H1 (cell line): ENCODE measurements around the gene SCN8A. TPM values are rescaled to one million over a fixed set of nuclear protein-coding genes. Genes with fewer than 3 reads are reported as not detected.

ENCODE experiments used
- CTCF ChIA-PET: fragments of 300-600 bp; sonication (Branson Sonifier 250); formaldehyde crosslinking; loops from one replicate; lab custom pipeline; 2021; ENCODE audit not compliant: partially characterized antibody; lab: Charles Lee
- POLR2A ChIA-PET: fragments of 300-600 bp; sonication (Branson Sonifier 250); formaldehyde crosslinking; loops from one replicate; lab custom pipeline; 2021; ENCODE audit warnings: inconsistent platforms; ENCODE audit not compliant: partially characterized antibody; lab: Charles Lee
- DNase-seq, 2 experiments: peaks; one replicate each; pipeline versions ENCODE4 v3.0.0 to v3.0.0-alpha.2; 2010 to 2022; ENCODE audit warnings: low spot score in 2 of 2, low read depth in 1 of 2, mixed read lengths in 1 of 2
- FAIRE-seq: peaks from 2 replicates; lab custom pipeline; 2011; peaks lifted over from hg19 to GRCh38; lab: Jason Lieb, UNC
- H2AFZ ChIP-seq: 2 replicates; pipeline ENCODE4 v1.8.1; 2012; ENCODE audit warnings: low read length, inconsistent platforms
- H2AK5ac ChIP-seq: 2 replicates; pipeline ENCODE4 v1.6.1; 2013; ENCODE audit warnings: low read depth, low read length
- H2BK120ac ChIP-seq: replicated peaks from 2 replicates; pipeline ENCODE3; 2013; ENCODE audit warnings: low read depth, low read length, inconsistent platforms
- H2BK12ac ChIP-seq: 2 replicates; pipeline ENCODE4 v1.6.1; 2013; ENCODE audit warnings: low read depth, low read length
- H2BK15ac ChIP-seq: 2 replicates; pipeline ENCODE4 v1.6.1; 2013; ENCODE audit warnings: low read length
- H2BK20ac ChIP-seq: 2 replicates; pipeline ENCODE4 v1.6.1; 2013; ENCODE audit warnings: low read length
- H2BK5ac ChIP-seq: 2 replicates; pipeline ENCODE4 v1.6.1; 2013; ENCODE audit warnings: low read depth, low read length
- H3K14ac ChIP-seq: 2 replicates; pipeline ENCODE4 v1.6.1; 2013; ENCODE audit warnings: inconsistent platforms; ENCODE audit not compliant: insufficient read length
- H3K18ac ChIP-seq: 2 replicates; pipeline ENCODE4 v1.6.1; 2013; ENCODE audit warnings: low read length; ENCODE audit errors: extremely low read depth
- H3K23ac ChIP-seq: 2 replicates; pipeline ENCODE4 v1.6.1; 2013; ENCODE audit warnings: inconsistent platforms; ENCODE audit not compliant: insufficient read length
- H3K23me2 ChIP-seq: 2 replicates; pipeline ENCODE4 v1.6.1; 2013; ENCODE audit warnings: low read depth, low read length
- H3K27ac ChIP-seq: 2 replicates; pipeline ENCODE4 v1.6.1; 2011; ENCODE audit warnings: low read depth, low read length, inconsistent platforms
- H3K27me3 ChIP-seq, 4 experiments: replicated peaks in 1 of 4; 1 replicate in 1 of 4; 2 replicates in 3 of 4; pipeline versions ENCODE4 v1.6.1 to v1.8.1; 2011 to 2013; ENCODE audit warnings: low read length in 3 of 4, mild to moderate bottlenecking in 3 of 4, inconsistent platforms in 2 of 4, mixed read lengths in 2 of 4, moderate library complexity in 1 of 4; ENCODE audit not compliant: control insufficient read depth in 3 of 4, insufficient read depth in 3 of 4; ENCODE audit errors: extremely low read depth in 1 of 4
- H3K36me3 ChIP-seq, 4 experiments: 2 replicates each; pipeline versions ENCODE4 v1.6.1 to v1.8.1; 2011 to 2013; ENCODE audit warnings: mild to moderate bottlenecking in 4 of 4, low read length in 3 of 4, moderate library complexity in 2 of 4, control low read depth in 1 of 4, inconsistent platforms in 1 of 4; ENCODE audit not compliant: insufficient read depth in 4 of 4, control insufficient read depth in 2 of 4
- H3K4ac ChIP-seq: replicated peaks from 2 replicates; pipeline ENCODE3; 2013; ENCODE audit warnings: low read length, low read depth, mixed read lengths, inconsistent platforms; ENCODE audit not compliant: insufficient read length
- H3K4me1 ChIP-seq, 4 experiments: replicated peaks in 1 of 4; 1 replicate in 1 of 4; 2 replicates in 3 of 4; pipeline versions ENCODE4 v1.6.1 to v1.8.1; 2011 to 2013; ENCODE audit warnings: low read length in 3 of 4, inconsistent platforms in 2 of 4, mixed read lengths in 1 of 4; ENCODE audit not compliant: insufficient read depth in 4 of 4, control insufficient read depth in 3 of 4
- H3K4me2 ChIP-seq, 2 experiments: 2 replicates each; pipeline versions ENCODE4 v1.6.1 to v1.8.1; 2011 to 2013; ENCODE audit warnings: low read depth in 2 of 2, low read length in 2 of 2, control low read depth in 1 of 2, inconsistent platforms in 1 of 2, mild to moderate bottlenecking in 1 of 2; ENCODE audit not compliant: insufficient read depth in 1 of 2
- H3K4me3 ChIP-seq, 4 experiments: fragments of 200-600, 300-600 bp in 1 of 4; sonication (generic), shearing (Covaris generic), sonication (Bioruptor Twin) in 1 of 4; 2 replicates each; pipeline versions ENCODE4 v1.5.1 to v1.8.1; 2011 to 2016; ENCODE audit warnings: low read length in 4 of 4, low read depth in 3 of 4, control low read depth in 2 of 4, inconsistent platforms in 2 of 4, mild to moderate bottlenecking in 2 of 4, mixed read lengths in 1 of 4, moderate library complexity in 1 of 4; ENCODE audit not compliant: insufficient read depth in 2 of 4; ENCODE audit errors: extremely low read depth in 1 of 4
- H3K56ac ChIP-seq: replicated peaks from 2 replicates; pipeline ENCODE3; 2013; ENCODE audit warnings: low read depth, mild to moderate bottlenecking, mixed read lengths, low read length, inconsistent platforms; ENCODE audit not compliant: insufficient read length
- H3K79me1 ChIP-seq: 2 replicates; pipeline ENCODE4 v1.6.1; 2013; ENCODE audit warnings: low read depth, low read length, control low read depth
- H3K79me2 ChIP-seq, 2 experiments: 2 replicates each; pipeline versions ENCODE4 v1.6.1 to v1.8.1; 2012 to 2013; ENCODE audit warnings: low read length in 2 of 2, mild to moderate bottlenecking in 2 of 2, inconsistent platforms in 1 of 2; ENCODE audit not compliant: insufficient read depth in 2 of 2, control insufficient read depth in 1 of 2
- H3K9ac ChIP-seq, 4 experiments: replicated peaks in 1 of 4; 1 replicate in 1 of 4; 2 replicates in 3 of 4; pipeline versions ENCODE4 v1.6.1 to v1.8.1; 2011 to 2013; ENCODE audit warnings: low read depth in 3 of 4, low read length in 3 of 4, control low read depth in 2 of 4, mild to moderate bottlenecking in 2 of 4, moderate library complexity in 2 of 4, inconsistent platforms in 1 of 4; ENCODE audit errors: extremely low read depth in 1 of 4
- H3K9me3 ChIP-seq, 2 experiments: 2 replicates each; pipeline versions ENCODE4 v1.6.1 to v1.8.1; 2012 to 2013; ENCODE audit warnings: mild to moderate bottlenecking in 2 of 2, moderate library complexity in 2 of 2, control low read depth in 1 of 2, inconsistent platforms in 1 of 2, low read depth in 1 of 2, low read length in 1 of 2, mixed read lengths in 1 of 2; ENCODE audit not compliant: insufficient read depth in 2 of 2
- H4K20me1 ChIP-seq, 2 experiments: replicated peaks in 1 of 2; 2 replicates each; pipeline versions ENCODE3 to v1.8.1; 2011 to 2013; ENCODE audit warnings: inconsistent platforms in 2 of 2, low read length in 2 of 2, mild to moderate bottlenecking in 1 of 2; ENCODE audit not compliant: insufficient read depth in 2 of 2, control insufficient read depth in 1 of 2
- H4K5ac ChIP-seq: 2 replicates; pipeline ENCODE4 v1.6.1; 2013; ENCODE audit warnings: low read length, low read depth, mixed read lengths, inconsistent platforms; ENCODE audit not compliant: insufficient read length
- H4K8ac ChIP-seq: 2 replicates; pipeline ENCODE4 v1.8.0; 2013; ENCODE audit warnings: mild to moderate bottlenecking, moderate library complexity, low read length, inconsistent platforms; ENCODE audit not compliant: insufficient read depth; ENCODE audit errors: extremely low read depth
- H4K91ac ChIP-seq: replicated peaks from 2 replicates; pipeline ENCODE3; 2013; ENCODE audit warnings: low read length, mixed read lengths, inconsistent platforms; ENCODE audit not compliant: insufficient read length
- CREB1 ChIP-seq: IDR thresholded peaks from 2 replicates; pipeline ENCODE4 v1.6.1; 2012; ENCODE audit warnings: inconsistent platforms
- MAFK ChIP-seq: IDR thresholded peaks from 2 replicates; pipeline ENCODE4 v1.6.1; 2012; ENCODE audit warnings: low read depth, mild to moderate bottlenecking, improper control_type of control experiment, low read length
- NANOG ChIP-seq: IDR thresholded peaks from 2 replicates; pipeline ENCODE4 v1.6.1; 2011; ENCODE audit warnings: low read length, low read depth, mild to moderate bottlenecking, inconsistent platforms; ENCODE audit not compliant: insufficient read depth, poor library complexity, severe bottlenecking
- PHF8 ChIP-seq: fragments of 200-600 bp; sonication (generic); conservative IDR thresholded peaks from 2 replicates; pipeline ENCODE4 v1.7.1; 2012; ENCODE audit warnings: low read depth, mild to moderate bottlenecking, inconsistent platforms, low read length, moderate library complexity
- RNF2 ChIP-seq: fragments of 200-900, 300-1000 bp; sonication (generic); IDR thresholded peaks from 2 replicates; pipeline ENCODE4 v1.7.1; 2016; ENCODE audit warnings: borderline replicate concordance, low read depth, mild to moderate bottlenecking, antibody characterized with exemption, low read length; ENCODE audit not compliant: poor library complexity, severe bottlenecking; ENCODE audit errors: missing control alignments
- WGBS, 2 experiments: shearing (Covaris generic) in 1 of 2; methylation state at CpG; one replicate each; pipeline versions ENCODE4 v1.1.6 to v1.1.7; 2013 to 2015; ENCODE audit warnings: low lambda C conversion rate in 2 of 2, mixed read lengths in 2 of 2, inconsistent platforms in 1 of 2, low coverage in 1 of 2, missing lambda C conversion rate in 1 of 2; ENCODE audit not compliant: insufficient replicate concordance in 2 of 2, insufficient coverage in 1 of 2, insufficient read length in 1 of 2; ENCODE audit errors: extremely low coverage in 1 of 2, missing lambda C conversion rate in 1 of 2; 5-methylcytosine and 5-hydroxymethylcytosine counted together
- polyA plus RNA-seq, 7 experiments: library from polyadenylated mRNA; depleted of rRNA in 3 of 7; stranded (reverse) in 5 of 7; unstranded in 2 of 7; fragments of >200 nt in 5 of 7; fragments of 200-250 nt in 2 of 7; gene quantifications; 1 replicate in 5 of 7; 2 replicates in 1 of 7; 4 replicates in 1 of 7; pipeline versions ENCODE4 v1.2.1 to v1.2.3, GENCODE V29; 2011 to 2013; ENCODE audit warnings: missing spikeins in 2 of 7, mixed read lengths in 2 of 7
- total RNA-seq: library from RNA; stranded (reverse); fragmentation: NEBNext Ultra II Directional; extraction: Animal tissue kit (Norgen Biotek cat#: 25700); gene quantifications from 2 replicates; pipeline ENCODE4 v1.2.1, GENCODE V29; 2021
- TF ChIP-seq, protein P1 (sequence below): IDR thresholded peaks from 2 replicates; pipeline ENCODE4 v1.6.1; 2012; ENCODE audit warnings: inconsistent platforms
- TF ChIP-seq, protein P2 (sequence below): IDR thresholded peaks from 2 replicates; pipeline ENCODE4 v1.6.1; 2011; ENCODE audit warnings: low read depth, mild to moderate bottlenecking, low read length; ENCODE audit not compliant: insufficient read depth
- TF ChIP-seq, protein P3 (sequence below): IDR thresholded peaks from 2 replicates; pipeline ENCODE4 v1.6.1; 2012; ENCODE audit warnings: low read length, inconsistent platforms

The SCN8A gene
- total and polyA plus RNA-seq, 2 of the 8 experiments (the other 6 are each of a cell fraction or from before 2014, with no cell fraction given) = 6.3 to 10.7 TPM

DNA sequence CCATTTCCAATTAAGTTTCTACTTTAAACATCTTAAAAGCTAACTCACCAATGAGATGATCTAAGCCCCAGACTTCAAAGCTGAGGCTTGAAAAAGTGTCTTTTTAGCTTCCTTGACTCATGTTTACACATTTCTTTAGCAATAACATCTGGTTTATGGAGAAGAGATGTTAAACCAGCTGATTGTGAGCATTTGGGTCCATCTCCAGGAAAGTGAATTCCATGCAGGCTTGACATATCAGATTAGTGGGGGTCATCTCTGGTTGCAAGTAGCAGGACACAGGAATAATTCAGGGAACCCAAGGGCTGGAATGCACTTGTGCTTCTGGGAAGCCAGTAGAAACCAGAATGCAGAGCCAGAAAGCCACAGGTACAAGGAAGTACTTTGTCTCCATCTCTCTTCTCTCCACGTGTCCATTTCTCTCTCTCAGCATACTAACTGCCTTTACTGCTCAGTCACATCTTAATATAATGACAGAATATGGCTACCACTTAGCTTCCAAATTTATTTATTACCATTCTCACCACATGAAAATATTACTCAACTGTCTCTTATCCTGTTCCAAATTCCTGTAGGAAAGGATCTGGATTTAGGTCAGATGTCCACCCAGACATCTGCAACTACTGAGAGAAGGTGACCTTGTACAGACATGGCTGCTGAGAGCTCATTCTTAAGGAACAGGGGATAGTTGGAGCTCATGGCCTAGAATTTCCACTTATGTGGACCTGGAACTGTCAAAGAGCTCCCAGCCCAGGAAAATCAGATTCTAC is 104.4 kb downstream of the SCN8A start:
- Histone ChIP-seq H2BK15ac (no peak overlapping the region), H4K91ac (no peak overlapping the region), H2AK5ac (no peak overlapping the region), H3K4me1 (no peaks in the 10 kb centered on the region), H3K4me3 (no peak overlapping the region), H3K14ac (no peak overlapping the region), H2BK5ac (no peak overlapping the region), H3K36me3 (peaks cover 0 to 2% (median 0%) of the 10 kb centered on the region in 4 experiments; a peak in 1 of 8 replicates), H4K8ac (no peak overlapping the region), H3K4ac (no peak overlapping the region), H3K27me3 (no peaks in the 10 kb centered on the region; a peak in 1 of 7 replicates), H3K56ac (no peak overlapping the region), H3K9me3 (no peaks in the 10 kb centered on the region), H3K79me2 (no peaks in the 10 kb centered on the region), H3K9ac (no peak overlapping the region), H2AFZ (no peak overlapping the region), H2BK20ac (no peak overlapping the region), H3K79me1 (no peaks in the 10 kb centered on the region), H3K23me2 (no peaks in the 10 kb centered on the region), H3K23ac (no peak overlapping the region), H4K20me1 (peaks cover 0 to 3% of the 10 kb centered on the region in 2 experiments), H2BK120ac (no peak overlapping the region), H3K18ac (no peak overlapping the region), H2BK12ac (no peak overlapping the region), H3K4me2 (no peak overlapping the region), H4K5ac (no peak overlapping the region), H3K27ac (no peak overlapping the region)
- CTCF ChIA-PET = interaction anchor here (0.8 to 1.3 kb wide), 4 partner anchors 15 to 129 kb away, joined by 3 read pairs; no protein-coding TSS in a partner anchor
- WGBS, 2 experiments = 82% methylated on average over 1 of the region's 1 CpG; no CpG with 5 or more reads in 1 of the 2 experiments
- TF ChIP-seq, protein P1, sequence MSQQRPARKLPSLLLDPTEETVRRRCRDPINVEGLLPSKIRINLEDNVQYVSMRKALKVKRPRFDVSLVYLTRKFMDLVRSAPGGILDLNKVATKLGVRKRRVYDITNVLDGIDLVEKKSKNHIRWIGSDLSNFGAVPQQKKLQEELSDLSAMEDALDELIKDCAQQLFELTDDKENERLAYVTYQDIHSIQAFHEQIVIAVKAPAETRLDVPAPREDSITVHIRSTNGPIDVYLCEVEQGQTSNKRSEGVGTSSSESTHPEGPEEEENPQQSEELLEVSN = no peak
- TF ChIP-seq, protein P2, sequence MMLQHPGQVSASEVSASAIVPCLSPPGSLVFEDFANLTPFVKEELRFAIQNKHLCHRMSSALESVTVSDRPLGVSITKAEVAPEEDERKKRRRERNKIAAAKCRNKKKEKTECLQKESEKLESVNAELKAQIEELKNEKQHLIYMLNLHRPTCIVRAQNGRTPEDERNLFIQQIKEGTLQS = no peak
- TF ChIP-seq MAFK = no peak
- no peak for TF ChIP-seq RNF2
- TF ChIP-seq PHF8 = no peak
- TF ChIP-seq, protein P3, sequence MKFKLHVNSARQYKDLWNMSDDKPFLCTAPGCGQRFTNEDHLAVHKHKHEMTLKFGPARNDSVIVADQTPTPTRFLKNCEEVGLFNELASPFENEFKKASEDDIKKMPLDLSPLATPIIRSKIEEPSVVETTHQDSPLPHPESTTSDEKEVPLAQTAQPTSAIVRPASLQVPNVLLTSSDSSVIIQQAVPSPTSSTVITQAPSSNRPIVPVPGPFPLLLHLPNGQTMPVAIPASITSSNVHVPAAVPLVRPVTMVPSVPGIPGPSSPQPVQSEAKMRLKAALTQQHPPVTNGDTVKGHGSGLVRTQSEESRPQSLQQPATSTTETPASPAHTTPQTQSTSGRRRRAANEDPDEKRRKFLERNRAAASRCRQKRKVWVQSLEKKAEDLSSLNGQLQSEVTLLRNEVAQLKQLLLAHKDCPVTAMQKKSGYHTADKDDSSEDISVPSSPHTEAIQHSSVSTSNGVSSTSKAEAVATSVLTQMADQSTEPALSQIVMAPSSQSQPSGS = no peak
- no peak for TF ChIP-seq NANOG
- no peak for TF ChIP-seq CREB1
- POLR2A ChIA-PET = no interaction called here
- DNase-seq (no peak), FAIRE-seq (no peak)
